GM21423 (cell line): ENCODE data around the gene TTLL5.
A peak's percentile ranks its signal among the peaks of the same experiment; 100 is the strongest.

ENCODE experiments used
- ATAC-seq: cut with Tn5 transposase; IDR thresholded peaks from one replicate; pipeline ENCODE4 v1.9.1; 2021; ENCODE audit warnings: mild to moderate bottlenecking, moderate library complexity; ENCODE audit not compliant: unreplicated experiment

The TTLL5 gene

GRCh38 chr14:75860561-75861160 lies 199.6 kb downstream of the TTLL5 start:
- no peak for ATAC-seq

- ATAC-seq: no peak
Measured at GRCh38 chr14:75861161-75861621, 200.1 kb downstream of the TTLL5 start.

- no peak for ATAC-seq
Measured at GRCh38 chr14:75863221-75863620, 202.2 kb downstream of the TTLL5 start.

- no peak for ATAC-seq
Measured at GRCh38 chr14:75864352-75864751, 203.3 kb downstream of the TTLL5 start.

GRCh38 chr14:75865531-75865930 lies 204.5 kb downstream of the TTLL5 start:
- no peak for ATAC-seq

- ATAC-seq: no peak
Measured at GRCh38 chr14:75866970-75867369, 205.9 kb downstream of the TTLL5 start.

GRCh38 chr14:75871181-75871880 lies 210.3 kb downstream of the TTLL5 start:
- no peak for ATAC-seq

- peak; percentile 98 for ATAC-seq
Measured at GRCh38 chr14:75875958-75876357, 214.9 kb downstream of the TTLL5 start.

- ATAC-seq: peak; percentile 4
Measured at GRCh38 chr14:75876530-75876929, 215.5 kb downstream of the TTLL5 start.

- ATAC-seq: no peak
Measured at GRCh38 chr14:75877292-75877691, 216.2 kb downstream of the TTLL5 start.

- ATAC-seq: no peak
Measured at GRCh38 chr14:75877884-75878283, 216.8 kb downstream of the TTLL5 start.

- no peak for ATAC-seq
Measured at GRCh38 chr14:75879031-75879430, 218.0 kb downstream of the TTLL5 start.

GRCh38 chr14:75880512-75880911 lies 219.5 kb downstream of the TTLL5 start:
- no peak for ATAC-seq

- no peak for ATAC-seq
Measured at GRCh38 chr14:75881994-75882393, 220.9 kb downstream of the TTLL5 start.

GRCh38 chr14:75884198-75884611 lies 223.2 kb downstream of the TTLL5 start:
- no peak for ATAC-seq

- no peak for ATAC-seq
Measured at GRCh38 chr14:75885829-75886228, 224.8 kb downstream of the TTLL5 start.

GRCh38 chr14:75886636-75887348 lies 225.7 kb downstream of the TTLL5 start:
- no peak for ATAC-seq

GRCh38 chr14:75888945-75889344 lies 227.9 kb downstream of the TTLL5 start:
- ATAC-seq: no peak

GRCh38 chr14:75896341-75896740 lies 235.3 kb downstream of the TTLL5 start:
- ATAC-seq: no peak

- no peak for ATAC-seq
Measured at GRCh38 chr14:75904311-75904710, 243.3 kb downstream of the TTLL5 start.

GRCh38 chr14:75905147-75905904 lies 244.3 kb downstream of the TTLL5 start:
- ATAC-seq: no peak
